Suprapubic skin (tissue), 4 donors: ENCODE data around the gene EGFR.

Experiments
- CTCF ChIP-seq, 2 donors: fragments of 200-600 bp in 1 of 2; fragments of 450-650 bp in 1 of 2; sonication (generic) in 1 of 2; IDR thresholded peaks; one replicate each; pipeline ENCODE4 v1.5.1; 2016 to 2019; ENCODE audit warnings: antibody characterized with exemption in 2 of 2, mild to moderate bottlenecking in 1 of 2, moderate library complexity in 1 of 2
- EP300 ChIP-seq: sonication (generic); formaldehyde crosslinking; IDR thresholded peaks from one replicate; pipeline ENCODE4 v1.6.1; 2017; ENCODE audit warnings: antibody characterized with exemption
- POLR2A ChIP-seq, 2 donors: fragments of 450-650 bp; IDR thresholded peaks; one replicate each; pipeline ENCODE4 v1.6.1; 2017; ENCODE audit warnings: antibody characterized with exemption in 2 of 2, mild to moderate bottlenecking in 2 of 2, moderate library complexity in 2 of 2
- POLR2AphosphoS5 ChIP-seq, 3 donors: sonication (generic); formaldehyde crosslinking; IDR thresholded peaks; one replicate each; pipeline ENCODE4 v1.6.1; 2017; ENCODE audit warnings: antibody characterized with exemption in 3 of 3

GRCh38 chr7:55093674-55094073 is 74.9 kb downstream of the EGFR start:
- TF ChIP-seq POLR2A (IDR thresholded peaks at IDR 0.05), result no peak
- no peak for TF ChIP-seq CTCF (IDR thresholded peaks at IDR 0.05)
- TF ChIP-seq EP300, result no peak
- no peak for TF ChIP-seq POLR2AphosphoS5 (IDR thresholded peaks at IDR 0.05)
